Large intestine (tissue), 3 donors: ENCODE results near the gene SHLD1. TPM values are rescaled to one million over a fixed set of nuclear protein-coding genes. Genes with fewer than 3 reads are reported as not detected.

ENCODE experiments used
- DNase-seq, 2 donors: peaks; one replicate each; pipeline versions ENCODE4 v3.0.0 to v3.0.0-alpha.2; 2013
- H3K27ac ChIP-seq: one replicate; pipeline ENCODE4 v1.5.1; 2013; ENCODE audit warnings: low read length
- H3K27me3 ChIP-seq: 2 replicates; pipeline ENCODE4 v1.6.1; 2013; ENCODE audit warnings: low read length; ENCODE audit not compliant: control insufficient read depth, insufficient read depth
- H3K36me3 ChIP-seq: 2 replicates; pipeline ENCODE4 v1.6.1; 2013; ENCODE audit warnings: low read length; ENCODE audit not compliant: control insufficient read depth, insufficient read depth
- H3K4me1 ChIP-seq: one replicate; pipeline ENCODE4 v1.6.1; 2013; ENCODE audit warnings: low read length; ENCODE audit not compliant: control insufficient read depth, insufficient read depth
- H3K4me3 ChIP-seq: one replicate; pipeline ENCODE4 v1.5.1; 2013; ENCODE audit warnings: low read length
- H3K9me3 ChIP-seq: one replicate; pipeline ENCODE4 v1.6.1; 2013; ENCODE audit warnings: mild to moderate bottlenecking, low read depth, low read length, moderate library complexity; ENCODE audit not compliant: control insufficient read depth
- WGBS: methylation state at CpG from one replicate; pipeline ENCODE4 v1.1.5; 2013; ENCODE audit warnings: low lambda C conversion rate; ENCODE audit not compliant: insufficient coverage; 5-methylcytosine and 5-hydroxymethylcytosine counted together
- polyA plus RNA-seq: library from polyadenylated mRNA; unstranded; fragments of 120-200 nt; gene quantifications from one replicate; pipeline ENCODE4 v1.2.1, GENCODE V29; 2013

SHLD1 gene
- polyA plus RNA-seq, 1 donor = 14.6 TPM

DNA sequence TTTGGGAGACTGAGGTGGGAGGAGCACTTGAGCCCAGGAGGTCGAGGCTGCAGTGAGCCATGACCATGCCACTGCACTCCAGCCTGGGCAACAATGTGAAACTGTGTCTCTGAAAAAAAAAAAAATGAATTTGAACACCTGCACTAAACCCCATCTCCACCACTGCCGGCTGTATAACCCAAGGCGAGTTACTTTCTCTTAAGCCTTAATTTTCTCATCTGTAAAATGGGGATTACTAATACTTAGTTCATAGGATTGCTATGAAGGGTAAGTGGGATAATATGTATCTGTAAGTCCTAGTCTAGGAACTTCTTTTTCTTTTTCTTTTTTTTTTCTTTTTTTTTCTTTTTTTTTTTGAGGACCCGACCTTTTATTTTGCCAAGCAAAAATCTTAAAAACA is 61.5 kb downstream of the SHLD1 start:
- Histone ChIP-seq H3K27me3 (no peaks in the 10 kb centered on the region), H3K9me3 (no peaks in the 10 kb centered on the region), H3K4me3 (no peak overlapping the region), H3K4me1 (no peaks in the 10 kb centered on the region), H3K36me3 (peaks cover 2% of the 10 kb centered on the region), H3K27ac (no peak overlapping the region)
- DNase-seq = no peak
- 100% methylated on average over 1 of the region's 4 CpGs for WGBS

DNA sequence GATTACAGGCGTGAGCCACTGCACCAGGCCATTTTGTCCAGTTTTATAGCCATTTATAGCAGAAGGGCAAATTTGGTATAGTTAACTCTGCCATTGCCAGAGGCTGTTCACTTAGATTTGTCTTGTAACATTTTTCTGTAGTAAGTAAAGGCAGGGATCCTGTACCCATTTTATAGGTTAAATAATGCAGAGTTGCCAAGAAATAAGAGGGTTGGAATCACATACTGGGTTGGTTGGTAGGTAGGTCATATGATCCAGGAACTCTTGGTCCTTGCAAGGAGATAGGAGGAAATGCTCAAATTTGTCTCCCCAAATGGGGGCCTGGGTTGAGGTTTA is 68.1 kb downstream of the SHLD1 start:
- Histone ChIP-seq H3K27ac (no peak overlapping the region), H3K4me3 (no peak overlapping the region), H3K27me3 (no peaks in the 10 kb centered on the region), H3K9me3 (no peaks in the 10 kb centered on the region), H3K36me3 (no peaks in the 10 kb centered on the region), H3K4me1 (peaks cover 3% of the 10 kb centered on the region)
- WGBS = no CpG with 5 or more reads among the region's 1 CpG
- no peak for DNase-seq

DNA sequence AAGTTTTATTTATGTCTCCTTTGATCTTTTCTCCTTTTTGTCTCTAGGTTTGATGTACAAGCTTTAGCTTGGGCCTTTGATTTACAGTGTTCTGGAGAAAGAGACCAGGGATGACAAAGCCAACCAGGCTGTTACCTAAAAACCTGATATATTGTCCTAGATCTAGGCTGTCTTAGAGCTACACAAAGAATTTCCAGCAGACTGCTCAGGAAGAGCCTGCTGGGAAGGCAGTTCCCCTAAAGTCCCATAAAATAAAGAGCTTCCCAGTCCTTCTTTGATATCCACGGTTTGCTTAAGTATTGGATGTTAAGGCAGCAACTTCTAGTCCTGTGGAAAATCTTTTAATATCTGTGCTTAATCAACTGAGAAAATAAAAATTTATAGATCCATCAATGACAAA is 70.5 kb downstream of the SHLD1 start:
- Histone ChIP-seq H3K27me3 (no peaks in the 10 kb centered on the region), H3K27ac (no peak overlapping the region), H3K9me3 (no peaks in the 10 kb centered on the region), H3K36me3 (no peaks in the 10 kb centered on the region), H3K4me1 (peaks cover 3% of the 10 kb centered on the region), H3K4me3 (no peak overlapping the region)
- no peak for DNase-seq
- WGBS = no CpG with 5 or more reads among the region's 1 CpG

DNA sequence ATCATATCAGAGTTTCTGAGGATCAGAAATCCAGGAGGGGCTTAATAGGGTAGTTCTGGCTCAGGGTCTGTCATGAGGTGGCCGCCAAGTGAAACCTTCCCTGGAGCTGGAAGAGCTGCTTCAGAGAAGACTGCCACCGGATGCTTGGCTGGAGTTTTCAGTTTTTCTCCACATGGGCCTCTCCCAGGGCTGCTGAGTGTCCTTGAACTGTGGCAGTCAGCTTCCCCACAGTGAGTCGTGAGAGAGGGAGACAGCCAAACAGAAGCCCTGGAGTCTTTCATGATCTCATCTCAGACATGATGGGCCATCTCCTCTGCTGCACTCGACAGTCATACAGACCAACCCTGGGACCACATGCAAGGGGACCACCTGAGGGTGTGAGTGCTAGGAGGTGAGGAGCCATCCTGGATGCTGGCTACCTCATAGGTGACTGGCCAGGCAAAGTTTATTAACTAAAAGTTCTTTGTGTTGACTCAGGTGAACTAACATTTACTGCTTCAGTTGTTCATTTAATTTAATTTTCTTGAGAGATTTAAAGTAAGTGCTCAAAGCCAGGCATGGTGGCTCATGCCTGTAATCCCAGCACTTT is 71.5 kb downstream of the SHLD1 start:
- Histone ChIP-seq H3K27me3 (no peaks in the 10 kb centered on the region), H3K27ac (no peak overlapping the region), H3K4me3 (no peak overlapping the region), H3K9me3 (no peaks in the 10 kb centered on the region), H3K36me3 (no peaks in the 10 kb centered on the region), H3K4me1 (peaks cover 3% of the 10 kb centered on the region)
- DNase-seq = no peak
- no CpG with 5 or more reads among the region's 4 CpGs for WGBS

DNA sequence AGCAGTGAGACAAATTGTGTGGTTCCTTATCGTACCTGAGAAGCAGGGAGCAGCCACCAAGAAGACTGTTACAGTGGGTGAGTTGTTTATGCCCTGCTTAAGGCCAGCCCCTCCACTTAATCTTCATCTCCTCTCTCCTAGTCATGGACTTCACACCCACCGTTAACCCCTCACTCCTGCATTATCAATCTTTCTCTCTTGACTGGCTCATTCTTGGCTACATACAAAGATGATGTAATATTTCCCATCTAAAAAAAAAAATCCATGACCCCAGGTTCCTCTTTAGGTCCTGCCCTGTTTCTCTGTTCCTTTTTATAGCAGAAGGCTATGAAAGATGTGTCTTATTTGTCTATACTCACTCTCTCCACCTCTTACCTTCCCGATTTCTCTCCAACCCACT is 72.4 kb downstream of the SHLD1 start:
- Histone ChIP-seq H3K9me3 (no peaks in the 10 kb centered on the region), H3K4me3 (no peak overlapping the region), H3K27me3 (no peaks in the 10 kb centered on the region), H3K36me3 (no peaks in the 10 kb centered on the region), H3K27ac (no peak overlapping the region), H3K4me1 (peaks cover 7% of the 10 kb centered on the region)
- WGBS = 0% methylated on average over 1 of the region's 3 CpGs
- no peak for DNase-seq

DNA sequence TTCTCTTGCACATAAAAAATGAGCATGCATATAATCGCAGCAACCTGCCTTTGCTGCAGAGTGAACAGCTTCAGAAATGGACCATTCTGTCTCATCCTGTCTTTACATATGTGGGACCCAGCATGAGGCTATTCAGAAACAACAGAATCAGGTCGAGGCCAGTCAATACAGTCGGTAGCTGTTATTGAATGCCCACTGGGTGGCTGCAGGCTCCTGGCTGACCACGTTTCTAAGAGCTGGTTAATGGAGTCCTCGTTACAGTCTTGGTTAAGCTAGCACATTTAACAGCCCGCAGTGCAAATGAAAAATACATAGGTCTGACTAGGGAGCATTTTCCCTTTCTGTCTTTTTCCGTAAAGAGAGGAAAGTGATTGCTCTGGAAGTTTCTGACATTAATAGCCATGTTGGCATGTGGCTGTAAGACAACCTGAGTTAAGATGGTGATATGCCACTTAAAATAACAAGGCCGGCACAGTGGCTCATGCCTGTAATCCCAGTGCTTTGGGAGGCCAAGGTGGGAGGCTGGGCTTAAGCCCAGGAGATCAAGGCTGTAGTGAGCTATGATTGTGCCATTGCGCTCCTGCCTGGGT is 75.0 kb downstream of the SHLD1 start:
- no peaks in the 10 kb centered on the region for H3K36me3 ChIP-seq
- no peak overlapping the region for H3K4me3 ChIP-seq
- H3K4me1 ChIP-seq = peaks cover 5% of the 10 kb centered on the region
- DNase-seq = no peak
- H3K27me3 ChIP-seq = no peaks in the 10 kb centered on the region
- H3K27ac ChIP-seq = no peak overlapping the region
- no peaks in the 10 kb centered on the region for H3K9me3 ChIP-seq
- WGBS = no CpG with 5 or more reads among the region's 9 CpGs

DNA sequence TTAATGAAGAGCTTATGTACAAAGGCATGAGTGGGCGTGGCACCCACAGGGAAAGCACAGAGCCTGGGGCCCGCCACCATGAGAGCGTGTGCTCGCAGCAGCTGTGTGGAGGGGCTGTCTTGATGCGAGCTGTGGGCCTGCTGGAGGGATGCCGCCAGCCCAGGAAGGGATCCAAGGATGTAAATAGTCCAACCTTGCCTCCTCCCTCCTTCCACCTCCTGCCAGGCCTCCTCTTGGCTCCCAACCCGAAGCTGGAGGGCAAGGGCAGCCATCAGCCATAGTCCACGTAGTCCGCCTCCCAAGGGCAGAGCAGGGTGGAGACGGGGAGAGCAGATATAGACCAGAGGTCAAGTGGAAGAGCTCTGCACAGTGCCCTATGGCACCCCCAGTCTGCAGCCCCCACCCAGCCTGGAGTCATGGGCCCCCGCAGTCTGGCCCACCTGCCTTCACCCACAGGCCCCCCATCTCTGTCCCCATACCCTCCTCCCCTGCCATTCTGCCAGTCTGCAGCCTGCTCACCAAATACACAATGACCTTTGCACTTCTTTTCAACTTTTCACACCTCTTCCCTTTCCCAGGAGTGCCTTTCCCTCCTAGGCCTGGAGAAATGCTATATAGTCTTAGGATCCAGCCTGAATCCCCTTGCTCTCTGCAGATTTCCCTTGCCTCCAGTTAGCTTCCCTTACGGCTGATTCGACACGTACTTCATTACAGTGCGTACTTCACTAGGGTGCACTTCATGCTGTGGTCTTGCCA is 77.1 kb downstream of the SHLD1 start:
- DNase-seq = no peak
- Histone ChIP-seq H3K36me3 (no peaks in the 10 kb centered on the region), H3K9me3 (no peaks in the 10 kb centered on the region), H3K4me1 (peaks cover 5% of the 10 kb centered on the region), H3K27me3 (no peaks in the 10 kb centered on the region), H3K4me3 (no peak overlapping the region), H3K27ac (no peak overlapping the region)
- no CpG with 5 or more reads among the region's 15 CpGs for WGBS

DNA sequence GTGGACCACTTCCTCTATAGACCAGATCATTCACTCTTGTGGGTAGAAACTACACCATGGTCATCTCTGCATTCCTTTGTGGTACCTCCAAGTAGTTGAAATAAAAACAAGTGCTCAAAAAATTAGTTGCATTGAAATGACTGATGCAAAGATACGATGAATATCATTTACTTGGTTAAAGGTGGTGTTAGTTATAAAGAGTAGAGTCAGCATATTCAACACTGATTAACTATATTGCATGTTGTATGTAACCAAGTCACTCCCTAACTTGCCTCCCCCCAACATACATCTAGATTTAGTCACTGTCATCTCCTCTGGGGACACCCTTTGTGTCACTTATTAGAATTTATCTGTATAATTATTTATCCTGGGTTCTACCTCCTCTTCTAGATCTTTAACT is 77.7 kb downstream of the SHLD1 start:
- Histone ChIP-seq H3K9me3 (no peaks in the 10 kb centered on the region), H3K27me3 (no peaks in the 10 kb centered on the region), H3K36me3 (no peaks in the 10 kb centered on the region), H3K27ac (no peak overlapping the region), H3K4me3 (no peak overlapping the region), H3K4me1 (peaks cover 5% of the 10 kb centered on the region)
- DNase-seq = no peak
- 100% methylated on average over 1 of the region's 1 CpG for WGBS

DNA sequence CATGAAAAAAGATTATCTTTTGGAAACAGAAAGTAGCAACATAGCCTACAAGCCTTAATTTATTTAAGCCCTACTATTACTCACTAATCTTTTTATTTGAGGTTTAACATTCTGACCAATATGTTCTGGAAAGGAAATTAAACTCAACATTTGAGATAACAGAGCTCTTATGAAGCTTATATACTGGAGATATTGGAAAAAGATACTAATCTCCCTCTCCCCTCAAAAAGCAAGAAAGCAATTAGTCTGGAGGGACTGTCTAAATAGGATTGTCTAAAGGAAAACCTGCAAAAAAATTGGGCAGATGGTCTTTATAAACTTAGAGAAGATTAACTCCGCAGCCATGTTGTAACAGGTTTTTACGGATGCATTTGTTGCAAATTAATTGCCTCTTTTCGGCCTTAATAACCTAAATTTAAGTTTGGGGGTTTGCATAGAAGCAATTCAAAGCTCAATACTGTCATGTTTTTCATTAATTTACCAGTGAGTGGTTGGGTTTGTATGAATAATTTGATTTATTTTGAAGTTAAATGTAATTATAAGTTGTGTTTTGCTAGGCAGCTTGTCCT is 79.1 kb downstream of the SHLD1 start:
- Histone ChIP-seq H3K27ac (no peak overlapping the region), H3K4me3 (no peak overlapping the region), H3K36me3 (no peaks in the 10 kb centered on the region), H3K27me3 (no peaks in the 10 kb centered on the region), H3K4me1 (peaks cover 5% of the 10 kb centered on the region), H3K9me3 (no peaks in the 10 kb centered on the region)
- 95% methylated on average over 3 of the region's 3 CpGs for WGBS
- no peak for DNase-seq

DNA sequence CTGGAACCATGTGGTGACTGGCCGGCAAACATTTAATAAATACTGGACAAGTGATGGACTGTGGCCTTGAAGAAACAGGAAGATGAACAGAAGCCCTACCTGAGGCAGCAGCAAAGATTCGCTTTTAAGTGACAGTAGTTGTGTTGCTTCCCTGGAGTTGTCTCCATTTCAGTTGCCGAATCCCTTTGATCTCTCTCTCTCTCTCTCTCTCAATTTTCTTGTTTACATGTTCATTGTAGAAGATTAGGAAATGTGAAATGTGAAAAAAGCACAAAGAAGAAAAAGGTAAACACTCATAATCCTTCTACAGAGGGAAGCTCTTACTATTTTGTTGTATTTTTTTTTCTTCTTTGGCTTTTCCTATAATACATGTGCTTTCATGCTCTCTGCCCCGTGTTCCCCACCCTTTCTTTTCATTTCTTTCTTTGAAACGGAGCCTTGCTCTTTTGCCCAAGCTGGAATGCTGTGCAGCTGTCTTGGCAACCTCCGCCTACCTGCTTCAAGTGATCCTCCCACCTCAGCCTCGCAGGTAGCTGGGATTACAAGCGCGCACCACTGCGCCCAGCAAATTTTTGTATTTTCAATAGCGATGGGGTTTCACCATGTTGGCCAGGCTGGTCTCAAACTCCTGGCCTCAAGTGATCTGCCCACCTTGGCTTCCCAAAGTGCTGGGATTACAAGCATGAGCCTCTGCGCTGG is 81.5 kb downstream of the SHLD1 start:
- Histone ChIP-seq H3K27ac (no peak overlapping the region), H3K36me3 (no peaks in the 10 kb centered on the region), H3K4me1 (peaks cover 5% of the 10 kb centered on the region), H3K4me3 (no peak overlapping the region), H3K27me3 (no peaks in the 10 kb centered on the region), H3K9me3 (no peaks in the 10 kb centered on the region)
- DNase-seq = no peak
- WGBS = 94% methylated on average over 2 of the region's 12 CpGs
